Measurements from ENCODE around the gene DHRS3. TPM values are rescaled to one million over a fixed set of nuclear protein-coding genes. Genes with fewer than 3 reads are reported as not detected.

Gene DHRS3
- total RNA-seq, 1 experiment from 2014 or later: 54.5 TPM

GRCh38 chr1:12613180-12613579, 4.8 kb downstream of the DHRS3 start:
- Histone ChIP-seq H3T11ph (ENCODE audit: low read length) (no peak overlapping the region), H3K56ac (ENCODE audit: insufficient read length, low read depth, low read length) (no peak overlapping the region), H2AFZ (ENCODE audit: low read length) (no peak overlapping the region), H3K27ac (ENCODE audit: insufficient read length, low read depth, low read length) (no peak overlapping the region), H3K18ac (ENCODE audit: insufficient read length, low read depth, low read length) (no peak overlapping the region), H3K4me2 (ENCODE audit: insufficient read depth, insufficient read length, low read length) (no peak overlapping the region), H4K91ac (ENCODE audit: insufficient read length, low read depth, low read length) (no peak overlapping the region), H4K8ac (replicated peaks; ENCODE audit: insufficient read length, low read depth, low read length) (no peak overlapping the region), H4K5ac (ENCODE audit: insufficient read length, low read depth, low read length) (no peak overlapping the region), H3K79me2 (ENCODE audit: insufficient read depth, low read length) (no peaks in the 10 kb centered on the region), H2AK5ac (ENCODE audit: insufficient read length, low read length) (no peak overlapping the region), H2BK20ac (ENCODE audit: low read depth, low read length, poor library complexity, severe bottlenecking) (no peak overlapping the region), H2BK5ac (ENCODE audit: insufficient read length, low read length) (no peak overlapping the region), H3K4ac (ENCODE audit: low read depth, low read length) (no peak overlapping the region), H3K23me2 (ENCODE audit: insufficient read length, low read depth, low read length, poor library complexity, severe bottlenecking) (peaks cover 10% of the 10 kb centered on the region), H3K4me1 (ENCODE audit: insufficient read depth, low read length) (no peaks in the 10 kb centered on the region; the same call in 1 of the 2 replicates), H3K9me3 (ENCODE audit: control insufficient read depth, low read depth, low read length) (no peaks in the 10 kb centered on the region), H2BK120ac (ENCODE audit: low read depth, low read length, poor library complexity, severe bottlenecking) (no peak overlapping the region), H3K27me3 (ENCODE audit: insufficient read depth, low read length) (no peaks in the 10 kb centered on the region), H3K79me1 (ENCODE audit: insufficient read depth, low read depth, low read length, poor library complexity, severe bottlenecking) (no peaks in the 10 kb centered on the region), H3K9ac (ENCODE audit: extremely low read depth, insufficient read length, low read length) (no peak overlapping the region), H3K23ac (ENCODE audit: insufficient read length, low read depth, low read length) (no peak overlapping the region), H2BK15ac (ENCODE audit: low read depth, low read length) (no peak overlapping the region), H4K20me1 (ENCODE audit: control insufficient read depth, insufficient read depth, insufficient read length) (no peaks in the 10 kb centered on the region), H3K14ac (ENCODE audit: insufficient read depth, low read length) (no peak overlapping the region), H2BK12ac (ENCODE audit: insufficient read length, low read depth, low read length) (no peak overlapping the region)
- Mint-ChIP-seq H3K27me3 (ENCODE audit: low read depth) (no peaks in the 10 kb centered on the region), H3K4me1 (peaks cover 64 to 67% of the 10 kb centered on the region in 2 experiments), H3K4me3 (no peak overlapping the region), H3K9me3 (peaks cover 0 to under 1% of the 10 kb centered on the region in 2 experiments; a peak in 1 of 5 replicates), H3K27ac (no peak overlapping the region), H3K36me3 (ENCODE audit: insufficient read depth in 1 of 3, low read depth in 3 of 3) (peaks cover 5 to 55% (median 53%) of the 10 kb centered on the region in 3 experiments)
- no peak for TF ChIP-seq CTCF (conservative IDR thresholded peaks at IDR 0.05)
- DNase-seq: no peak
- whole genome bisulfite sequencing (ENCODE audit: extremely low coverage, insufficient read length, low lambda C conversion rate): no CpG with 5 or more reads among the region's 4 CpGs

Measured in H9 (cell line).